Brain microvascular endothelial cell (primary cell): ENCODE measurements around the gene FOXK2.

ENCODE experiments used
- DNase-seq: peaks from one replicate; pipeline ENCODE4 v3.0.0-alpha.2; 2020
- H3K27ac ChIP-seq: fragments of 250-450 bp; sonication (Bioruptor Pico); 2 replicates; pipeline ENCODE4 v1.5.1; 2020; ENCODE audit warnings: mild to moderate bottlenecking, moderate library complexity
- H3K27me3 ChIP-seq: fragments of 250-450 bp; sonication (Bioruptor Pico); replicated peaks from 2 replicates; pipeline ENCODE4 v1.5.1; 2020; ENCODE audit warnings: mild to moderate bottlenecking
- H3K36me3 ChIP-seq: fragments of 250-450 bp; sonication (Bioruptor Pico); replicated peaks from 2 replicates; pipeline ENCODE4 v1.5.1; 2020; ENCODE audit warnings: mild to moderate bottlenecking
- H3K4me3 ChIP-seq: 2 replicates; pipeline ENCODE4 v1.5.1; 2011; ENCODE audit warnings: low read depth, mild to moderate bottlenecking, control low read depth, low read length, moderate library complexity
- in situ Hi-C: cut with HindIII; loops from 2 replicates; pipeline ENCODE4 v1.10.0; 2017; ENCODE audit warnings: low sequenced_read_pairs, low pct_ligation_motif_present
- TF ChIP-seq, protein P1 (sequence below): IDR thresholded peaks from 2 replicates; pipeline ENCODE4 v1.5.1; 2011; ENCODE audit warnings: low read depth, mild to moderate bottlenecking, moderate library complexity, low read length, control low read depth, inconsistent platforms; ENCODE audit errors: missing control alignments

The FOXK2 gene

DNA sequence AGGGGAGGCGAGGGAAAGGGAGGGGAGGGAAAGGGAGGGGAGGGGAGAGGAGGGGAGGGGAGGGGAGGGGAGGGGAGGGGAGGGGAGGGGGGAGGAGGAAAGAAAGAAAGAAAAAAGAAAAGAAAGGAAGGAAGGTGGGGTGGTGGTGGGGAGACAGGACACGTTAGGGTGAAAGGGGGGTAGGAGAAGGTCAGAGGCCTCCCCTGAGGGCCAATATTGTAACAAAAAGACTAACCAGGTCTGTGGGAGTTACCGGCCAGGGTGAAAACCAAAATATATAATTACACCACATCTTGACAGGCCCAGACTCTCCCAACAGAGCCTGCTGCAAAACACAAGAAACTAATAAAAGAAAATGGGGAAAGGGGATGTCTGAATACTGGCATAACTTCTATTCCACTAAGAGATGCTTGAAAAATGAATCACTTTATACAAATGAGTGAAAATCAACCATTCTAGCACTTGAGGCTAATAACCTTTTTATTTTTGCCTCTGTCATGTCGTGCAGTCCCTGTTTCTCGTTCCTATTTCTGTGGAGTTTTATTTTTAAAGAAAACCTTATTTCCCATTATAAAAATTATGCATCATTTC is 118.7 kb downstream of the FOXK2 start:
- no peak overlapping the region for H3K4me3 ChIP-seq
- DNase-seq: no peak
- H3K36me3 ChIP-seq: peaks cover 31% of the 10 kb centered on the region
- H3K27ac ChIP-seq: no peak overlapping the region
- in situ Hi-C loops: no loop called here
- TF ChIP-seq, protein P1, sequence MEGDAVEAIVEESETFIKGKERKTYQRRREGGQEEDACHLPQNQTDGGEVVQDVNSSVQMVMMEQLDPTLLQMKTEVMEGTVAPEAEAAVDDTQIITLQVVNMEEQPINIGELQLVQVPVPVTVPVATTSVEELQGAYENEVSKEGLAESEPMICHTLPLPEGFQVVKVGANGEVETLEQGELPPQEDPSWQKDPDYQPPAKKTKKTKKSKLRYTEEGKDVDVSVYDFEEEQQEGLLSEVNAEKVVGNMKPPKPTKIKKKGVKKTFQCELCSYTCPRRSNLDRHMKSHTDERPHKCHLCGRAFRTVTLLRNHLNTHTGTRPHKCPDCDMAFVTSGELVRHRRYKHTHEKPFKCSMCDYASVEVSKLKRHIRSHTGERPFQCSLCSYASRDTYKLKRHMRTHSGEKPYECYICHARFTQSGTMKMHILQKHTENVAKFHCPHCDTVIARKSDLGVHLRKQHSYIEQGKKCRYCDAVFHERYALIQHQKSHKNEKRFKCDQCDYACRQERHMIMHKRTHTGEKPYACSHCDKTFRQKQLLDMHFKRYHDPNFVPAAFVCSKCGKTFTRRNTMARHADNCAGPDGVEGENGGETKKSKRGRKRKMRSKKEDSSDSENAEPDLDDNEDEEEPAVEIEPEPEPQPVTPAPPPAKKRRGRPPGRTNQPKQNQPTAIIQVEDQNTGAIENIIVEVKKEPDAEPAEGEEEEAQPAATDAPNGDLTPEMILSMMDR: no peak
- no peaks in the 10 kb centered on the region for H3K27me3 ChIP-seq

DNA sequence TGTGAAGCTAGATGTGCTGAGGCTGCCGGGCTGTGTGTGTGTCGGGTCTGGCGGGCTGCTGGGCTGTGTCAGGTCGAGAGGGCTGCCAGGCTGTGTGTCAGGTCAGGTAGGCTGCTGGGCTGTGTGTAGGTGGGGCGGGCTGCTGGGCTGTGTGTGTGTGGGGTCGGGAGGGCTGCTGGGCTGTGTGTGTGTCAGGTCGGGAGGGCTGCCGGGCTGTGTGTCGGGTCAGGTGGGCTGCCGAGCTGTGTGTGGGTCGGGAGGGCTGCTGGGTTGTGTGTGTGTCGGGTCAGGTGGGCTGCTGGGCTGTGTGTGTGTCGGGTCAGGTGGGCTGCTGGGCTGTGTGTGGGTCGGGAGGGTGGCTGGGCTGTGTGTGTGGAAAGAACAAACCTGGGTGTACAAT is 120.1 kb downstream of the FOXK2 start:
- Histone ChIP-seq H3K27ac (no peak overlapping the region), H3K36me3 (peaks cover 39% of the 10 kb centered on the region), H3K4me3 (no peak overlapping the region), H3K27me3 (no peaks in the 10 kb centered on the region)
- in situ Hi-C loops: no loop called here
- DNase-seq: no peak
- TF ChIP-seq, protein P1: no peak

DNA sequence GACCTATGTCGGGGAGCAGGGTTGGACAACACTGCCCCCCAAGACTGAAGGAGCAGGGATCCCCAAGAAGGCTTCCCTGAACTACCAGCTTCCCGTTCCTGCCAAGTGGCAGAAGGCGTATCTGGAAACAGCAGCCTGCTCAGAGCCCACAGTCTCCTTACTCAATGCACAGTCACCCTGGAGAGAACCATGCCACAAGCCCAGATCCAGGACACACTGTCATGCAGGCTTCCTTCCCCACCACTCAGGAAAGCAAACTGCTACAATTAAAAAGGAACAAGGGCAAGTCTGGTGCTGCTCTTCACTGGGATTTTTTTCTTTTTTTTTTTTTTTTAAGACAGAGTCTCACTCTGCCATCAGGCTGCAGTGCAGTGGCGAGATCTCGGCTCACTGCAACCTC is 120.5 kb downstream of the FOXK2 start:
- H3K27me3 ChIP-seq: no peaks in the 10 kb centered on the region
- H3K36me3 ChIP-seq: peaks cover 39% of the 10 kb centered on the region
- TF ChIP-seq, protein P1: no peak
- no peak for DNase-seq
- no peak overlapping the region for H3K27ac ChIP-seq
- in situ Hi-C loops: no loop called here
- H3K4me3 ChIP-seq: no peak overlapping the region

DNA sequence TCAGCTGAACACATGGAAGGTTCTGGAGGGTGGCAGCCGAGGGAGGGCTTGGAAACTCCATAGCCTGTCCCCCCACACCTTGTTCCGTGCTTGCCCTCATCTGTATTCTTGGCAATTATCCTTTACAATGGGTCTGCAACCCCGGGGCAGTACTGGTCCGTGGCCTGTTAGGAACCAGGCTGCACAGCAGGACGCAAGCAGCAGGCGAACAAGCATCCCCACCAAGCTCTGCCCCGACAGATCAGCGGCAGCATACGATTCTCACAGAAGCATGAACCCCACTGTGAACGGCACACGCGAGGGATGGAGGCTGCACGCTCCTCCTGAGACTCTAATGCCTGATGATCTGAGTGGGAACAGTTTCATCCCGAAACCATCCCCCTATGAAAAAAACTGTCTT is 122.5 kb downstream of the FOXK2 start:
- H3K27ac ChIP-seq: no peak overlapping the region
- in situ Hi-C loops: no loop called here
- DNase-seq: no peak
- H3K36me3 ChIP-seq: peaks cover 39% of the 10 kb centered on the region
- no peaks in the 10 kb centered on the region for H3K27me3 ChIP-seq
- no peak overlapping the region for H3K4me3 ChIP-seq
- TF ChIP-seq, protein P1: no peak

DNA sequence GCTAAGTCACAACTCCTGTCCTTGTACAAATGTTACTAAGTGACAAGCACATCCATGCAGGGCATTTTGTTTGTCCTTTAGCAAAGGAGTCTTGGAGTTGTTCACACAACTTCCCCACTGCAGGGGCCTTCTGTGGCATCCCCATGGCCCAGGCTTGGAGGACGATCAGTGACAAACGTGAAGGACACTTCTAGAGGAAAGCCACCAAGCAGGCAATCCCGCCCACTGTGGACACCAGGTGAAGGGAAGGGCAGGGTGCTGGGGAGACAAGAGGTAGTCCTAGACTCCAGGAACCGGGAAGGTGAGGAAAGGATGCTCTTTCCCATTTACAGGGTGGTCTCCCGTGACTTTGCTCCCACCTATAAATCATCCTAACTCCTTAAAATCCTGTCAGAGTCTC is 124.6 kb downstream of the FOXK2 start:
- in situ Hi-C loops: no loop called here
- Histone ChIP-seq H3K4me3 (no peak overlapping the region), H3K36me3 (peaks cover 37% of the 10 kb centered on the region), H3K27me3 (no peaks in the 10 kb centered on the region), H3K27ac (no peak overlapping the region)
- DNase-seq: no peak
- TF ChIP-seq, protein P1: no peak

DNA sequence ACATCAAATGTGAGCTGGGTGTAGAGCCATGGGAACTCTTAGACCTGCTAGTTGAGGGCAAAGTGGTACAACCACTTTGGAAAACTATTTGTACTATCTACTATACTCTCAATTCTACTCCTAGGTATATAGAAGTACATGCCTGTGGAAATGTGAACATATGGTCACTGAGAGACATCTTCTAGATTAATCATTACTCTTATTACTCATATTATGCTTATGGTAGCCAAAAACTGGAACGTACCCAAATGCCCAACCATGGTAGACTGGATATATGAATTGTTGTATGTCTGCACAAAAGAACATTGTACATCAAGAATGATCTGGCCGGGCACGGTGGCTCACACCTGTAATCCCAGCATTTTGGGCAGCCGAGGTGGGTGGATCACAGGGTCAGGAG is 126.0 kb downstream of the FOXK2 start:
- Histone ChIP-seq H3K36me3 (peaks cover 29% of the 10 kb centered on the region), H3K4me3 (no peak overlapping the region), H3K27ac (no peak overlapping the region), H3K27me3 (no peaks in the 10 kb centered on the region)
- TF ChIP-seq, protein P1: no peak
- DNase-seq: no peak
- in situ Hi-C loops: no loop called here
